Activated effector memory CD4-positive, alpha-beta T cell treated with Interleukin-2 at 50 U/mL for 16 hours (primary cell): Measurements from ENCODE around the gene RANBP10.
"Not testable (repeated sequence)": the region's sequence is repeated elsewhere in the genome, so short reads cannot be mapped to it uniquely, and the experiment has no call there.

ENCODE experiments used
- DNase-seq: peaks from one replicate; pipeline ENCODE4 v3.0.0-alpha.2; 2020

Gene RANBP10

GRCh38 chr16:67775273-67775672 lies 31.1 kb downstream of the RANBP10 start:
- no peak for DNase-seq

GRCh38 chr16:67774457-67774853 lies 31.9 kb downstream of the RANBP10 start:
- DNase-seq: no peak

DNA sequence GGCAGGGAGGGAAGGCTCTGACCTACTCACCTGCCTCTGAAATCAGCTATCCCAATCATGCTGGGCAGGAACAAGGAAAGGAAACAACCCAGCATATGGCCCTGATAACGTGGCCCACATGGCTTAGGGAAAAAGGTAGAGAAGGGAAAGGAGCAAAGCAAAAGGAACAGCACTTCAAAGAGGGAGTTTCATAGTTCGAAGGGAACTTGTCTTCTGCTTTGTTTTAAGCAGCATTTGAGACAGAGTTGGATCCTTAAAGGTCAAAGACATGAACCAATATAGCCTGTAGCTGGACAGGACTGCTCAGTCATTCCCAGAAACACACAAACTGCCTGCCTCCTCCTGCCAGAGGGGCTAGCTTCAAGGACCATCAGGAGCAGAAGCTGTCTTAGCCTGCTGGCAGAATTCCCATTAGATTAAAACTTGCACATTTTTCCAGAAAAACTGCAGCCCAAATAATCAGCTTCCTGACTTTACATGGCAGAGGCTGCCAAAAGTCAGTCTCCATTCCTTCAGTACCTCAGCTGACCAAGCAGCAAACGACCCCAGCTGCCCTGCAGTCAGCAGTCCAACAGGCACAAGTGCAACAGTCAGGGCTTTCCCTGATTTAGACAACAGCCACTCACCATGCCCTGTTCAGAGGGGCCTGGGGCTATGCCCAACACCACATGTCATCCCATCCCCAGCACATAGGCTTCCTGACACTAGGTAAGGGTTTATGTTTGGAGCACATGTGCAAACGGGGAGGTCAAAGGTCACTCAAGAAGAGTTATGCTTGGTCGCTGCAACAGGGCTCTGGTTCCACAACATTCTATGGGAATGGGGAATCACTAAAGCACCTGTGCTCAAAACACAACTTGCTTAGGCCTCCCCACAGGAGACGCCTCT lies 32.5 kb downstream of the RANBP10 start:
- no peak for DNase-seq

DNA sequence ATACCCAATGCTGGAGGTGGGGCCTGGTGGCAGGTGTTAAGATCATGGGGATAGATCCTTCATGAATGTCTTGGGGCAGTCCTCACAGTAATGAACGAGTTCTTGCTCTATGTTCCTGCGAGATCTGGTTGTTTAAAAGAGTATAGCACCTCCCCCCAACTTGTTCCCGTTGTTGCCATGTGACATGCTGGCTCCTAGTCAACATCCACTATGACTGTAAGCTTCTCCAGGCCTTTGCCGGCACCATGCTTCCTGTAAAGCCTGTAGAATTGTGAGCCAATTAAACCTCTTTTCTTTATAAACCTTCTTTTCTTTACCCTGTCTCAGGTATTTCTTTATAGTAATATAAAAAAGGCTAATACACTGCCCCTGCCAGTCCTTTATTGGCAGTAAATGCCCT lies 33.3 kb downstream of the RANBP10 start:
- no peak for DNase-seq

DNA sequence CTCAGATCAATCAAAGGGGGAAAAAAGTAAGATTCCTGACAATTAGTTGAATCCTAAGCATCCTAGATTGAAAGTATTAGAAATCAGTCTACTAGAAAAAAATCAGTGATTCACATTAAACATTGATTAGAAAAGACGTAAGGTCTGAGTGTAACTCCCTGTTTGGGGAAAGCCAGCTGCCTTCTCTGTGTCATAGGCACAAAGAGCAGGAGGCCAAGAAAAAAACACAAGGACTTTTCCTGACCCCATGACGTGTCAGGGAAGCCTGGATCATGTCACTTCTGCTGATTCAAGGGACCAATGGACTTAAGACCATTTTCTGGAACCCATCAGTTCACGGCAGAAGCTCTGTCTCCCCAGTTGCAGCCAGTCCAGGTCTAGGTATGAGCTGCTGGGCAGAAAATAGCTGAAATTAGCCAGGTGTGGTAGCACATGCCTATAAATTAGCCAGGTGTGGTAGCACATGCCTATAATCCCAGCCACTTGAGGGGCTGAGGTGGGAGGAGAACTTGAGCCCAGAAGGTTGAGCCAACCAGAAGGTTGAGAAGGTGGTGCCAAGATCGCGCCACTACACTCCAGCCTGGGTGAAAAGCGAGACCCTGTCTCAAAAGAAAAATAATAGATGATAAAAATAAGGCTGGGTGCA lies 35.9 kb downstream of the RANBP10 start:
- no peak for DNase-seq

DNA sequence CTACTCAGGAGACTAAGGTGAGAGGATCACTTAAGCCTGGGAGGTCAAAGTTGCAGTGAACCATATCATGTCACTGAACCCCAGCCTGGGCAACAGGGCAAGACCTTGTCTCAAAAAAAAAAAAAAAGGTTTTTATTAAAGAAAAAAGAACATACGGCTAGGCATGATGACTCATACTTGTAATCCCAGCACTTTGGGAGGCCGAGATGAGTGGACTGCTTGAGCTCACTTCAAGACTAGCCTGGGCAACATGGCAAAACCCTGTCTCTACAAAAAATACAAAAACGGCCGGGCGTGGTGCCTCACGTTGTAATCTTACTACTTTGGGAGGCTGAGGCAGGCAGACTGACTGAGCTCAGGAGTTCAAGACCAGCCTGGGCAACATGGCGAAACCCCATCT lies 38.4 kb downstream of the RANBP10 start:
- no peak for DNase-seq

DNA sequence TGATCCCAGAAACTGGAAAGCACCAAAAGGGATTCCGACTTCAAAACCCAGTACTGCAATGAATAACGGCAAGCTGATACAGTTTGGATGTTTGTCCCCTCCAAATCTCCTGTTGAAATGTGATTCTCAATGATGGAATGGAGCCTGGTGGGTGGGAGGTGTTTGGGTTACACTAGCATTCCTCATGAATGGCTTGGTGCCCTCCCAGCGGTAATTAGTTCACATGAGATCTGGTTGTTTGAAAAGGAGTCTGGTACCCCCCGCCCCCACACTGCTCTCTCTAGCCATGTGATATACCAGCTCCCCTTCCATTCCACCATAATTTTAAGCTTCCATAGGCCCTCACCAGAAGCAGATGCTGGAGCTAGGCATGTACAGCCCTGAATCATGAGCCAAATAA lies 40.1 kb downstream of the RANBP10 start:
- DNase-seq: no peak

DNA sequence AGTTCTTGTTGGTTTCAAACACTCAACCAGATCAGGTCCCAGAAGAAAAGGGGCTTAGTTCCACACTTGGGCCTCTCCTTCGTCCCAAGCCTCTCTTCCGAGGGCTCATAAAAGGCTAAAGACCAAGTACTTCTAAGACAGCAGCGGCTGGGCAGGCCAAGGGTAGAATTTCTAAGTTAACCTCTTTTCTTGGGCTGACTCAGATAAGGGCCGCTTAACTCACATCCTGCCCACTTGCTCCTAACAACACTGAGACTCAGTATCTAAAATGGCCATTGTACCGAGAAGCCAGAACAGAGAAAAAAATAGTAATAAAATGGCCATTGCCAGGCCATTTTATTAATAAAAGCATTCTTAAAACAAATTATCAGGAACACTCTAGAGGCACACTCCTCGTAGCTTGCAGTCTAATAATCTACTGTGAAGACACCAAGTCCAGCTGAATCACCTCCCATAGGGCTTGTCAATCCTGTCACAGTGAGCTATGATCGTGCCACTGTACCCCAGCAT lies 42.1 kb downstream of the RANBP10 start:
- DNase-seq: no peak

DNA sequence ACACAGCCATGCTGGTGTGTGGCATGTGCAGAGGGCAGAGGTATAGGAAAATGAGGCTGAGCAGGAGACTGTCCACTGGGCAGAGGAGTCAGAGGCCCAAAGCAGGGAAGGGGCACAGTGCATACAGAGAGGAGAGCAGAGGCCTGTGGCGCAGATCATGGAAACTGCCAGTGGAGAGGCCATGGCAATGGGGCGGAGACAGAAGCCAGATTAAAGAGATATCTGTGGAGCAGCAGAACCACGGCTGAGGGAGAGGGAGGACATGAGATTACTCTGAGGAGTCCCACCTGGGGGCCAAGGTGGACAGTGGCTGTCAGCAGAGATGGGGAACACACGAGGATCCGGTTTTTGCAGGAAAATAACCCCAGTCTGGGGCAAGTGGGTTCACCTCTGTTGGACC lies 43.3 kb downstream of the RANBP10 start:
- DNase-seq: no peak

- DNase-seq: no peak
Measured at GRCh38 chr16:67762385-67762784, 44.0 kb downstream of the RANBP10 start.

DNA sequence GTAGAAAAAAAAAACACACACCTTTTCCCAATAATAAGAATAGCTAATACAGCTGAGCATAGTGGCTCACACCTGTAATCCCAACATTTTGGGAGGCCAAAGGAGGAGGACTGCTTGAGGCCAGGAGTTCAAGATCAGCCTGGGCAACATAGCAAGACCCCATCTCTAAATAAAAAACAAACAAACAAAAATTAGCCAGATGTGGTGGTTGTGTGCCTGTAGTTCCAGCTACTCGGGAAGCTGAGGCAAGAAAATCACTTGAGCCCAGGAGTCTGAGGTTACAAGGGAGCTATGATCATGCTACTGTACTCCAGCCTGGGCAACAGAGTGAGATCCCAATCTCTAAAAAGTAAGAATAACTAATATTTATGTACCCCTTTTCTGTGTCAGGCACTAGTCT lies 44.4 kb downstream of the RANBP10 start:
- DNase-seq: no peak

DNA sequence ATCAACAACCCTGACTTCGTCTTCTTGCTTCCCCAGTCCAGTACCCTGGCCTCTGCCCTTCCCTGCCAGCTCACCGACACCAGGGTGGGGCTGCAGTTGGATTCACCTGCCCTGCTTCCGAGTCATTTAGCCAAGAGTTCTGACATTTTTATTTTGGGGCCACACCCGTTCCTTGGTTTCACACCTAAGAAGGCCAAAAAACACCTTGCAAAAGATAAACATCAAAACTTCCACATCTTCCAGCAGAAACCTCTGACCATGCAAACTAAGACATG lies 45.5 kb downstream of the RANBP10 start:
- no peak for DNase-seq

DNA sequence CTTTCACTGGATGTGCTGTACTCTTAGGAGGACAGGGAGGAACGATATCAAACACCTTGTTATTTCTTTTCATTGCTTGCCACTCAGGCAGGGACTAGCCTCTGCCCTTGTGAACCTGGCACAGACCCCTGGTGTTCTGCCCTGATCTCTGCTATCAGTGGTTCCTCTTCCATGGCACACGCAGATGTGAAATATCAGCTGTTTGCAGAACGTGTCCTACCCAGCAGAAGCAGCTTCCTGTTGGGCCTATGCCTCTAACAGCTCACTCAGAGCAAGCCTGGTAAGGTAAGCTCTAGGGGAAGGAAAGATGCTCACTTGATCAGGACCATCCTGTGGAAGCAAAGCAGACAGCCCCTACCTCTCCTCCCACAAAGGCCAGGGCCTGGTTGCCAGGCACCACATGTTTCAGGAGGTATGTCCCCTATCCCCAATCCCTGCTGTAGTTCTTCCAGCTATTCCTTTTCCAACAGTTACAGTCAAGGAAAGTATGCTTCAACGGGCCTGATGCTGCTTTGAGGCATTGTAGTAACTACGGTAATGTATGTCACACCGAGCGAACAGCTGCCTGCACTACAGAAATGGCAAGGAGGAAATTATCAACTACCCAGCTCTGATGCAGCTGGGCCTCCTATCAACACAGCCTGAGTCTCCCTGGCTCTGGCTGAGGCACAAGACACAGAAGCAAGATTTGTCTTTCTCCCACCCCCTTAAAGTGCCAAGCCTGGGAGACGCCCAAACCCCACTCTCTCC lies 46.0 kb downstream of the RANBP10 start:
- no peak for DNase-seq

DNA sequence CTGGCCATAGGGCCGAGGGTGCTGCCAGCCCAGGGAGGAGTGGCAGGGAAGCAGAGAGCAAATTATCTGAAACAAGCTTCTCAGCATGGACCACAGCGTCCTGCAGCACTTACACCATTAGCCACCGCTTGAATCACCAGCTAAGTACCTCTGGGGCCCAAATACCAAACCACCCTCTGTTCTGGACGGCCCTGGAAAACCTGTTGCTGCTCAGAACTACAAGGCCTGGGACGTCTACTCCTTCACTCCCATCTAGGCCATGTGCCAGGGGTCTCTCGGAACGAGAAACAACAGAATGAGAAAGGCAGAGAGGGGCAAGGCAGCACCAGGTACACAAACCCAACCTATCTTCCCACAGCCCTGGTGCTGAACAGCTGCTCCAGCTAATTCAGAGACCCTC lies 47.4 kb downstream of the RANBP10 start:
- no peak for DNase-seq

DNA sequence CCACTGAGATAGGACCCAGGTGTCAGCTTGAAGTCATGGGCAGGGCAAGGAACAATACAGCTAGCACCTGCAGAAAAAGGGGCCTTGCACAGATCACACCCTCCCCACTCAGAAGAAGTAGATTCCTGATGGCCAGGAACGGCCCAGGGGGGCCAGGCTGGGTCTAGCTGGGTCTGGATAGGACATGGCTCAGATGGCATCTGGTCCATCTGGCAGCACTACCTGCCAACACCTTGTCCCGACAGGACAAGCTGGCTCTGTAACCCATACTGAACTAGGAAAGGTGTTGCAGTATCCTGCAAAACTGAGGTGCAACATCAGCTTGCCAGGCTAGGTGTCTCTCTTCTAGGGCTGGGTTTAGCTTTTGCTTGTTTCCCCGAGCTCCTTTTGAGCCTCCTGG lies 48.4 kb downstream of the RANBP10 start:
- no peak for DNase-seq

GRCh38 chr16:67752641-67753040 lies 53.7 kb downstream of the RANBP10 start:
- no peak for DNase-seq

GRCh38 chr16:67751331-67751730 lies 55.0 kb downstream of the RANBP10 start:
- not testable (repeated sequence) for DNase-seq

DNA sequence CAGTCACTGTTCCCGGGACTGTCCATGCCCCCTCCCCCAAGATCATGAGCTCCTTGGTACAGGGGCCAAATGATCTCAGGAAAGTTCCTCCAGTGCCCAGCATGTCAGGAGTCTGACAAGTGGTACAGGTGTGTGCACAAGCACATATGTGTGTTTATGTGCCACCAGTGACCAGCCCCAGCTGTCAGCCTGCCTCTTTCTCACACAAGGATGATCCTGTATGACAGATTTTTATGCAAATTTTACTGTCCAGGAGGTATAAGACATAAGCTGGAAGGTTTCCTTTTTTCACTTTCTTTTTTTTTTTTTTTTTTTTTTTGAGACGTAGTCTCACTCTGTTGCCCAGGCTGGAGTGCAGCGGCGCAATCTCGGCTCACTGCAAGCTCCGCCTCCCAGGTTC lies 55.9 kb downstream of the RANBP10 start:
- no peak for DNase-seq

DNA sequence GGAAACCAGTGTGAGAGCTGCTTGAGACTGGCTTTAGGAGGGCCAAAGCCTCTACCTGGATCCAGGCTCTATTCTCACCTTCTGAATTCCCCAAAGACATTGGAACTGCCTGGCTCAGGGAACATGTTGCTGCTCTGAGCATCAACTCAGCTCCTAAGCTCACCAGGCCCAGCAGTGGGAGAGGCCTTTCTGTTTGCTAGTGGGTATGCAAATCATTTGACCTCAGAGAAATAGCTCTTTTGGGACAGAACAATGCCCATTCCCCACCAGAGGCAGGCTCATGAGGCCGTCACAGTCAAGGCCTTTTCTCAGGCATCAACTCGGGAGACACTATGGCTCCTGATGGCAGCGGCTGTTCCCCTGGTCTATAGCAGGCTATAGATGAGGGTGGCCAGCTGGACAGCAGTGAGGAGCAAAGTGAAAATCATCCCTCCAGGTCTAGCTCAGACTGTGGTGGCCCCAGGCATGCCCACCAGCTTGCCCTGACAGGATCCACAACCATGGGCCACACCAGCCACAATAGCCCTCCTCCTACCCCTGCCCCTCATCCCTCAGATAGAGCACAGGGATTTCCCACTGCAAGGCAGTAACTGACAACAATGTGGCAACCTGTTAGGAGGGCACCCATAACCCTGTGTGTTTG lies 56.8 kb downstream of the RANBP10 start:
- DNase-seq: no peak

- no peak for DNase-seq
Measured at GRCh38 chr16:67748834-67749233, 57.5 kb downstream of the RANBP10 start.

- no peak for DNase-seq
Measured at GRCh38 chr16:67746846-67747245, 59.5 kb downstream of the RANBP10 start.

DNA sequence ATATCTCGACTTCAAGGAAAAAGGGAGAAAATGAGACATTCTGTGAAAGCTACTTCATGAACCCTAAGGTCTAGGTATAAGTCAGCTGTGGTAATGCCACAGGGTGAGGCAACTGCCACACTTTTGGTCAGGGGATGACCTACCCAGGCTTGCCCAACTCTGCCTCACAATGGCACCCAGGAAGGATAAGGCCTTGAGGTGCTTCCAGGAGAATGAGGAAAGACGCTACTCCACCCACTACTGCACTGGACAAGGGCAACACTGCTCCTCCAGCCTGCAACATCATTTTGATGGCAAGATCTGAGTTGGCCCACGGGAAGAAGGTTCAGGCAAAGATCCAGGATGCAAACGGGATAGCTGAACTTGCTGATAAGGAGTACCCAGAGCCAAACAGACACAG lies 65.2 kb downstream of the RANBP10 start:
- no peak for DNase-seq

- DNase-seq: no peak
Measured at GRCh38 chr16:67740391-67740790, 66.0 kb downstream of the RANBP10 start.
